B cell (primary cell): Measurements from ENCODE around the gene PHACTR3. TPM values are rescaled to one million over a fixed set of nuclear protein-coding genes. Genes with fewer than 3 reads are reported as not detected.

Source experiments
- ATAC-seq: fragments of 200-7000 bp; cut with Tn5 transposase; one replicate; pipeline ENCODE4 v1.10.0; 2021; ENCODE audit warnings: low read depth, mild to moderate bottlenecking, moderate number of reproducible peaks, moderate library complexity
- CTCF ChIA-PET: fragments of 350-600 bp; sonication (Branson Sonifier 250); formaldehyde crosslinking; loops from one replicate; lab custom pipeline; 2021; ENCODE audit warnings: antibody characterized with exemption, inconsistent platforms; lab: Charles Lee
- POLR2A ChIA-PET: fragments of 350-600 bp; sonication (Branson Sonifier 250); formaldehyde crosslinking; loops from one replicate; lab custom pipeline; 2021; ENCODE audit warnings: antibody characterized with exemption; lab: Charles Lee
- DNase-seq: peaks from one replicate; pipeline ENCODE4 v3.0.0; 2013
- H2AFZ ChIP-seq: 2 replicates; pipeline ENCODE4 v1.6.1; 2012; ENCODE audit warnings: mild to moderate bottlenecking, low read depth, low read length; ENCODE audit not compliant: insufficient read depth, poor library complexity, severe bottlenecking
- H3K27ac ChIP-seq, 2 donors: 1 replicate in 1 of 2; 2 replicates in 1 of 2; pipeline ENCODE4 v1.5.1; 2012 to 2013; ENCODE audit warnings: low read length in 2 of 2, mild to moderate bottlenecking in 2 of 2, moderate library complexity in 1 of 2
- H3K27me3 ChIP-seq, 4 experiments: fragments of 200-600 bp in 1 of 4; sonication (generic) in 1 of 4; replicated peaks in 1 of 4; 1 replicate in 2 of 4; 2 replicates in 2 of 4; pipeline versions ENCODE4 v1.6.1 to v1.7.0; 2013 to 2016; ENCODE audit warnings: low read length in 3 of 4, mild to moderate bottlenecking in 2 of 4, mixed read lengths in 1 of 4, moderate library complexity in 1 of 4; ENCODE audit not compliant: insufficient read depth in 4 of 4, control insufficient read depth in 3 of 4; ENCODE audit errors: control extremely low read depth in 1 of 4
- H3K36me3 ChIP-seq, 2 experiments: replicated peaks in 1 of 2; 1 replicate in 1 of 2; 2 replicates in 1 of 2; pipeline versions ENCODE4 v1.6.1 to v1.7.1; 2013; ENCODE audit warnings: low read length in 1 of 2; ENCODE audit not compliant: insufficient read depth in 2 of 2, control insufficient read depth in 1 of 2; ENCODE audit errors: control extremely low read depth in 1 of 2, extremely low read depth in 1 of 2
- H3K4me1 ChIP-seq, 2 donors: fragments of 200-600 bp in 1 of 2; sonication (generic) in 1 of 2; 1 replicate in 1 of 2; 2 replicates in 1 of 2; pipeline versions ENCODE4 v1.5.1 to v1.6.1; 2013 to 2017; ENCODE audit warnings: low read length in 2 of 2; ENCODE audit not compliant: control insufficient read depth in 2 of 2, insufficient read depth in 2 of 2
- H3K4me2 ChIP-seq: replicated peaks from 2 replicates; pipeline ENCODE3; 2012; ENCODE audit warnings: mild to moderate bottlenecking, low read depth, low read length; ENCODE audit not compliant: poor library complexity, severe bottlenecking
- H3K4me3 ChIP-seq, 5 experiments: fragments of 200-600 bp in 1 of 5; sonication (generic) in 1 of 5; 1 replicate in 3 of 5; 2 replicates in 2 of 5; pipeline versions ENCODE4 v1.5.1 to v1.7.0; 2011 to 2016; ENCODE audit warnings: low read length in 4 of 5, mild to moderate bottlenecking in 4 of 5, low read depth in 2 of 5, control low read depth in 1 of 5, moderate library complexity in 1 of 5; ENCODE audit not compliant: insufficient read depth in 1 of 5; ENCODE audit errors: control extremely low read depth in 1 of 5, extremely low read depth in 1 of 5
- H3K79me2 ChIP-seq: fragments of 200-600 bp; sonication (generic); one replicate; pipeline ENCODE4 v1.6.0; 2016; ENCODE audit warnings: low read length; ENCODE audit not compliant: control insufficient read depth, insufficient read depth
- H3K9ac ChIP-seq: fragments of 200-600 bp; sonication (generic); 2 replicates; pipeline ENCODE4 v1.6.1; 2017; ENCODE audit warnings: mild to moderate bottlenecking, low read length, moderate library complexity
- H3K9me3 ChIP-seq, 3 donors: one replicate each; pipeline versions ENCODE4 v1.6.1 to v1.7.1; 2013; ENCODE audit warnings: low read length in 2 of 3; ENCODE audit not compliant: control insufficient read depth in 2 of 3, insufficient read depth in 1 of 3; ENCODE audit errors: control extremely low read depth in 1 of 3
- H4K20me1 ChIP-seq: 2 replicates; pipeline ENCODE4 v1.6.0; 2012; ENCODE audit warnings: mild to moderate bottlenecking, low read length; ENCODE audit not compliant: insufficient read depth, control insufficient read depth, poor library complexity, severe bottlenecking
- H3K27ac Mint-ChIP-seq: one replicate; pipeline ENCODE4 v1.8.0; 2021; ENCODE audit warnings: mixed read lengths
- H3K27me3 Mint-ChIP-seq: one replicate; pipeline ENCODE4 v1.8.0; 2021; ENCODE audit warnings: mixed read lengths
- H3K4me1 Mint-ChIP-seq: one replicate; pipeline ENCODE4 v1.8.0; 2021; ENCODE audit warnings: mixed read lengths
- H3K4me3 Mint-ChIP-seq: one replicate; pipeline ENCODE4 v1.8.0; 2021; ENCODE audit warnings: mixed read lengths
- H3K9me3 Mint-ChIP-seq: one replicate; pipeline ENCODE4 v1.8.0; 2022; ENCODE audit warnings: mixed read lengths; ENCODE audit not compliant: insufficient read depth
- CTCF ChIP-seq: fragments of 200-600 bp; IDR thresholded peaks from one replicate; pipeline ENCODE4 v1.8.0; 2022; ENCODE audit warnings: antibody characterized with exemption, mild to moderate bottlenecking
- EZH2 ChIP-seq: IDR thresholded peaks from 2 replicates; pipeline ENCODE4 v1.6.1; 2012; ENCODE audit warnings: borderline replicate concordance, low read depth, mild to moderate bottlenecking, moderate library complexity, low read length; ENCODE audit not compliant: insufficient read depth, poor library complexity, severe bottlenecking
- WGBS: methylation state at CpG from one replicate; pipeline ENCODE4 v1.1.5; 2013; ENCODE audit warnings: missing lambda C conversion rate; ENCODE audit not compliant: insufficient coverage; 5-methylcytosine and 5-hydroxymethylcytosine counted together
- intact Hi-C: fragments of 100-400 bp; cut with micrococcal nuclease; formaldehyde crosslinking; loops from one replicate; pipeline ENCODE4 v1.10.0; 2022
- polyA plus RNA-seq: library from polyadenylated mRNA; depleted of rRNA; stranded (reverse); fragments of >200 nt; gene quantifications from 2 replicates; pipeline ENCODE4 v1.2.3, GENCODE V29; 2012
- total RNA-seq, 2 donors: library from RNA; stranded (reverse); fragments of 120-200 nt in 1 of 2; gene quantifications; 1 replicate in 1 of 2; 2 replicates in 1 of 2; pipeline versions ENCODE4 v1.2.3 to v1.2.4, GENCODE V29; 2013 to 2022

PHACTR3 gene
- total and polyA plus RNA-seq, 2 donors (not counting 1 experiment from before 2014, with no cell fraction given): not detected

GRCh38 chr20:59857966-59858365 lies 253.6 kb downstream of the PHACTR3 start:
- no peaks in the 10 kb centered on the region for H4K20me1 ChIP-seq
- POLR2A ChIA-PET: no interaction called here

GRCh38 chr20:59858425-59858824 lies 254.1 kb downstream of the PHACTR3 start:
- intact Hi-C loops: no loop called here
- no peaks in the 10 kb centered on the region for H3K4me1 ChIP-seq
- H3K9ac ChIP-seq: no peak overlapping the region
- H3K27me3 Mint-ChIP-seq: peaks cover 17% of the 10 kb centered on the region
- H3K9me3 ChIP-seq: peaks cover 0 to 3% (median 0%) of the 10 kb centered on the region in 3 donors
- no peak overlapping the region for H3K4me3 Mint-ChIP-seq
- no peak for ATAC-seq
- H3K36me3 ChIP-seq: no peaks in the 10 kb centered on the region
- no peak for TF ChIP-seq CTCF
- TF ChIP-seq EZH2: no peak
- DNase-seq: no peak
- no peaks in the 10 kb centered on the region for H3K27me3 ChIP-seq
- H3K4me1 Mint-ChIP-seq: no peaks in the 10 kb centered on the region
- H2AFZ ChIP-seq: no peak overlapping the region
- no peak overlapping the region for H3K27ac Mint-ChIP-seq
- H3K4me3 ChIP-seq: no peak overlapping the region
- ChIA-PET POLR2A (no interaction called here), CTCF (no interaction called here)
- H4K20me1 ChIP-seq: no peaks in the 10 kb centered on the region
- H3K4me2 ChIP-seq: no peak overlapping the region
- no peak overlapping the region for H3K27ac ChIP-seq
- H3K79me2 ChIP-seq: no peaks in the 10 kb centered on the region
- WGBS: 100% methylated on average over 1 of the region's 5 CpGs
- H3K9me3 Mint-ChIP-seq: no peaks in the 10 kb centered on the region

More at GRCh38 chr20:59857966-59858365, 253.6 kb downstream of the PHACTR3 start:
- intact Hi-C loops: no loop called here
- Histone ChIP-seq H2AFZ (no peak overlapping the region), H3K9ac (no peak overlapping the region), H3K4me1 (no peaks in the 10 kb centered on the region), H3K4me3 (no peak overlapping the region), H3K36me3 (no peaks in the 10 kb centered on the region), H3K79me2 (no peaks in the 10 kb centered on the region), H3K27me3 (no peaks in the 10 kb centered on the region), H3K9me3 (peaks cover 0 to 3% (median 0%) of the 10 kb centered on the region in 3 donors), H3K4me2 (no peak overlapping the region), H3K27ac (no peak overlapping the region)
- no peak for ATAC-seq
- no peak for DNase-seq
- Mint-ChIP-seq H3K4me1 (no peaks in the 10 kb centered on the region), H3K4me3 (no peak overlapping the region), H3K27ac (no peak overlapping the region), H3K27me3 (peaks cover 16% of the 10 kb centered on the region), H3K9me3 (no peaks in the 10 kb centered on the region)
- CTCF ChIA-PET: no interaction called here
- TF ChIP-seq EZH2: no peak
- TF ChIP-seq CTCF: no peak
- 93% methylated on average over 2 of the region's 2 CpGs for WGBS
